Measurements from ENCODE around the gene CDH15. TPM values are rescaled to one million over a fixed set of nuclear protein-coding genes. Genes with fewer than 3 reads are reported as not detected.

Gene CDH15
- total RNA-seq, 1 experiment from 2014 or later = not detected

Other genes starting within 250 kb of the CDH15 start
- gene CBFA2T3, start 194.5 kb upstream of the CDH15 start, total RNA-seq (2022) = not detected in 2 replicates
- 54.9 and 58.0 TPM in 2 replicates for gene ACSF3, start 77.9 kb upstream of the CDH15 start, total RNA-seq (2022)
- gene SLC22A31, start 28.8 kb downstream of the CDH15 start, total RNA-seq (2022) = 0.52 and 2.0 TPM in 2 replicates
- 15.3 and 16.6 TPM in 2 replicates for gene ZNF778, start 46.0 kb downstream of the CDH15 start, total RNA-seq (2022)